NCI-H2196 (cell line): ENCODE measurements around the gene SLC28A1.
"Not testable (repeated sequence)": the region's sequence is repeated elsewhere in the genome, so short reads cannot be mapped to it uniquely, and the experiment has no call there.

ENCODE experiments used
- DNase-seq: peaks from one replicate; lab custom pipeline; 2025; ENCODE audit not compliant: unreplicated experiment; lab: John Stamatoyannopoulos, UW

Gene SLC28A1

GRCh38 chr15:84862214-84862975, 22.1 kb upstream of the SLC28A1 start:
- no peak for DNase-seq

GRCh38 chr15:84863565-84864443, 20.7 kb upstream of the SLC28A1 start:
- DNase-seq, result no peak

DNA sequence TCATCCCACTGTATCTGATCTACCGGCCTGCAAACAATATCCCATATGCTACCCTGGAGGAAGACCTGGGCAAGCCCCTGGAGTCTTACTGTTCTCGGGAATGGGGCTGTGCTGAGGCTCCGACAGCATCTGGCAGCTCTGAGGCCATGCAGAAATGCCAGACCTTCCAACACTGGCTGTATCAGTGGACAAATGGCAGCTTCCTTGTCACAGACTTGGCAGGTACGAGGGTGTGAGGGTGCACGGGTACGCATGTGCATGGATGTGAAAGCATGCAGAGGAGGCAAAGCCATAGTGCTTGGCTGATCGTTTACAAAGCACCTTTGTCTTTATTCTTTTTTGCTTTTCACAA, 20.0 kb upstream of the SLC28A1 start:
- no peak for DNase-seq

DNA sequence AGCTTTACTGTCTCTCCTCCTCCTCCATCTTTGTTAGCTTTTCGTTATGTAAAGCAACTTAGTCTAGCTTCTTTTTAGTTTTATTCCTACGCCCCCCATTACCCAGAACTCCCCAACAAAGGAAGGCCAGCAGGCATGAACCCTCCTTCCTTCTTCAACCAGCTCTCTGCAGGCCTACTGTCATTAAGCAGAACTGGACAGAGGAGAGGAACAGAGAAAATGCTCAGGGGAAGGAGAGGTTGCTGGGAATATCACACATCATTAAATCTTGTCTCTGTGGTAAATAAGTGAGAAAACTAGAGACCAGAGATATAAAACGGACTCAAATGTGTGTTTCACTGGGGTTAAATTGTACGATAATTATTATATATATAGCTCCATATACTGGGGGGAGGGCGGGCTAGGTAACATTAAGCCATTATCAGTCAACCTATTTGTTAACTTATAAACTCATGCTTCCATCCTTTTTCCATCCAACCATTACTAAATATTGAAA, 19.3 kb upstream of the SLC28A1 start:
- DNase-seq, result no peak

GRCh38 chr15:84868037-84868880, 16.2 kb upstream of the SLC28A1 start:
- no peak for DNase-seq

- DNase-seq, result no peak
Measured at GRCh38 chr15:84869510-84869909, 15.0 kb upstream of the SLC28A1 start.

GRCh38 chr15:84871428-84871985, 13.0 kb upstream of the SLC28A1 start:
- DNase-seq, result no peak

- no peak for DNase-seq
Measured at GRCh38 chr15:84872009-84872910, 12.2 kb upstream of the SLC28A1 start.

- DNase-seq, result no peak
Measured at GRCh38 chr15:84873997-84874396, 10.5 kb upstream of the SLC28A1 start.

DNA sequence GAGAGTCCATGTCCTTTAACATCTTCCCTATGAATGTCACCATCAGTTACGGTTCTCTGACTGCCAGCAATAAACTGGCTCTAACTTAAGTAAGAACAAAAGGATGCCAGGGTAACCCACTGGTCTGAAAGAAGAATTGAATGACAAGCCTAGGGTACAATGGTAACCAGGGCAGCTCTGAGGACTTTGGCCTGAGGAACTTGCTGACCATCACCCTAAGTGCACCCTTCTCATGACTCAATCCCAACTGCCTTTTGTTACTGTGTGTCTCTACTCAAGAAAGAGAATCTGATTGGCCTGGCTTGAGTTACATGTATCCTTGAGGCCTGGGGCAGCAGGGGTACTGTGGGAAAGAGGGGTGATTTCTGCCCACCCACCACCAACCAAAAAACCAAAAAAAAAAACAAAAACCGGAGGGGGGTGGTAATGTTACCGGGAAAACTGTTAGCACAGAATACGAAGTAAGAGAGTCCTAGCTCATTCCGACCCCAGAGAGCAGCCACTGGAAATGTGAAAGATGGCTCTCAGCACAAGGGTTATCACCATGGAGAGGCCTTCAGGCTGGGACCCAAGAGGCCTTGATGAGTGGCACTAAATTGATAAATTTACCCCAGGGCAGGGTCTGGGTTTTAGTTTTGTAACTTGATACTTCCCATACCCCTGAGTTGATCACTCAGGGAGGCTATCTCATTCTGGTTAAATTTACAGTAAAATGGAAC, 9.3 kb upstream of the SLC28A1 start:
- no peak for DNase-seq

DNA sequence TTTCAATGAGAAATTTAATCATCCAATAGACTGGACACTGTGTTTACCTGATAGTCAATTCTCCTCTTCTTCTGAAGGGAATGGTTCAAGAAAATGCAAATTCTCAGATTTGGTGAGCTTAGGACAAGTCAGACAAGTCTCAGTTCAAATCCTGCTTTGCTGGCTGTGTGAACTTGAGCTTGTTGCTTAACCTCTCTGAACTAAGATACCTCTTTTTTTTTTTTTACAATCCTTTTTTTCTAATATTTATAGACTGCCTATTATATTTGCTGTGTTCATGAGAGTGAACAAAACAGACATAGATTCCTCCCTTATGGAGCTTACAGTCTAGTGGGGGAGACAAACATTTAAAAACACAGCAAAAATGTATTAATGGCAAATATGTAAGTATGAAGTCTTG, 8.2 kb upstream of the SLC28A1 start:
- DNase-seq, result no peak

GRCh38 chr15:84877701-84878100, 6.8 kb upstream of the SLC28A1 start:
- not testable (repeated sequence) for DNase-seq

DNA sequence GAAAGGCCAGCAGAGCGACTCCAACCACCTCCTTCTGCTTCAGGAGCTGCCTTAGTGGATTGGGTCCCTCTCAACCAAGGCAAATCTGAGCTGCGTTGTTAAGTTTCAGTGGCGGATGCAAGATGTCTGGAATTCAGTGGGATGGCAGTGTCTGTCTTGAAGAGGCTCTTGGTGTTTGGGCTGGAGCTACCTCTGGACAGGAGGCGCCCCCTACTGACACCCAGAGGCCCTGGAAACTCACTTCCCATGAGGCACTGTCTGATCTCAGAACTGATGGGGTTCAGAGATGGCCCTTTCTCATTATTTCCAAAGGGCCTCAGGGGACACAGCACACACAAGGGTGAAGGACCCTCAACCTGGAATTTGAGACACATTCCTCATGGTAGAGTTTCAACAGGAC, 6.0 kb upstream of the SLC28A1 start:
- DNase-seq, result peak; percentile 16

DNA sequence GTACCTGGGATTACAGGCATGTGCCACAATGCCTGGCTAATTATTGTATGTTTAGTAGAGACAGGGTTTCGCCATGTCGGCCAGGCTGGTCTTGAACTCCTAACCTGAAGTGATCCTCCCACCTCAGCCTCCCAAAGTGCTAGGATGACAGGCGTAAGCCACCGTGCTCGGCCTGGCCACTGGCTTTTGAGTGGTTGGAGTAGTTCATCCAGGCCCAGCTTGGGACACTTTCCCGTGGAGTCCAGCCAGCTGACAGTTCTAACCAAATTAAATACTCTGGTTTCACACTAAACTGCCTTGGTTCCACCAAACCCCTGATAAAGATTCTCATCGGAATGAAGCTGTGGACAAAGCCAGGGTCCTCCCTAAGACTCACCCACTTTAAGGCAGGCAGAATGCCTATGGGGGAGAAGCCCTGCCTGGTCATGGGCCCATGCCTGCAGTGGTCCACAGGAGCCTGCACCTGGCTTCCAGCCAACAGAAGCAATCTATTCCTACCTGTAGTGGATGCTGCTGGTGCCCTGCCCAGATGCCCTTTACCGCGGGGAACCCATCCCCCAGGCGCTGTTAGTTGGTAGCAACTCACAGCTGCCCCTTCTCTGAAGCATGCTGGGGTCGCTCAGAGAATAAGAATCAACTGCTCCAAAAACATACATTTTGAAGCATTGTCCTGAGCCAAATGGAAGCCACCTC, 5.2 kb upstream of the SLC28A1 start:
- DNase-seq, result no peak

GRCh38 chr15:84880007-84880406, 4.5 kb upstream of the SLC28A1 start:
- DNase-seq, result no peak

GRCh38 chr15:84880822-84881519, 3.5 kb upstream of the SLC28A1 start:
- DNase-seq, result no peak

- no peak for DNase-seq
Measured at GRCh38 chr15:84881520-84881830, 3.0 kb upstream of the SLC28A1 start.

DNA sequence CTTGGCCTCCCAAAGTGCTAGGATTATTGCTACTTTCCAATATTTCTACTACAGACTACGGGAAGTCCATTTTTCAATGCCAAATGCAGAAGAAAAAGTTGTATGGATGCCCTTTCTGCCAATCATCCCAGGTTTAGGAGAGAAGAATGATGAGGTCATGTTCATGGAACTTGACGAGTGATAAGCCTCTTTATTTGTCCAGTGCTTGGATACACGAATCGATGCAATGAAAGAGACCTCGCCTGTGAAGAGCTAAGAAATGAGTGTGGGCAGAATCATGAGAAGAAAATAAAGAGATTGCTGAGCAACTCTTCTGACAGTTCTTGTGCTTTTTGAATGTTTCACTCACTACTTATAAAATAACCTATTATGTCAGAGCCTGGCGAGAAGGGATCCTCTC, 996 bp upstream of the SLC28A1 start:
- no peak for DNase-seq
